Keratinocyte (primary cell): ENCODE results near the gene KIF14. TPM values are rescaled to one million over a fixed set of nuclear protein-coding genes. Genes with fewer than 3 reads are reported as not detected.

ENCODE experiments used
- DNase-seq: peaks from one replicate; pipeline ENCODE4 v3.0.0-alpha.2; 2011; ENCODE audit warnings: low read depth, missing footprints, low spot score
- FAIRE-seq: peaks from 2 replicates; lab custom pipeline; 2011; peaks lifted over from hg19 to GRCh38; lab: Jason Lieb, UNC
- H2AFZ ChIP-seq: 2 replicates; pipeline ENCODE4 v1.6.0; 2012; ENCODE audit warnings: low read length, control low read depth, inconsistent platforms; ENCODE audit not compliant: control insufficient read depth
- H3K27ac ChIP-seq: 2 replicates; pipeline ENCODE4 v1.5.1; 2011; ENCODE audit warnings: low read length; ENCODE audit not compliant: control insufficient read depth, insufficient read depth
- H3K27me3 ChIP-seq: 3 replicates; pipeline ENCODE4 v1.6.0; 2011; ENCODE audit warnings: low read length; ENCODE audit not compliant: control insufficient read depth, insufficient read depth; ENCODE audit errors: extremely low read depth
- H3K36me3 ChIP-seq, 2 experiments: 2 replicates in 1 of 2; 3 replicates in 1 of 2; pipeline ENCODE4 v1.5.1; 2011; ENCODE audit warnings: low read length in 2 of 2, mild to moderate bottlenecking in 1 of 2; ENCODE audit not compliant: control insufficient read depth in 2 of 2, insufficient read depth in 2 of 2; ENCODE audit errors: extremely low read depth in 1 of 2
- H3K4me1 ChIP-seq: 3 replicates; pipeline ENCODE4 v1.5.1; 2011; ENCODE audit warnings: low read length; ENCODE audit not compliant: control insufficient read depth, insufficient read depth; ENCODE audit errors: extremely low read depth
- H3K4me2 ChIP-seq: 3 replicates; pipeline ENCODE4 v1.6.0; 2011; ENCODE audit warnings: low read depth, low read length; ENCODE audit not compliant: control insufficient read depth, insufficient read depth; ENCODE audit errors: extremely low read depth
- H3K4me3 ChIP-seq, 3 experiments: fragments of 200-600 bp in 1 of 3; sonication (generic) in 1 of 3; 2 replicates in 2 of 3; 3 replicates in 1 of 3; pipeline ENCODE4 v1.5.1; 2011 to 2016; ENCODE audit warnings: low read length in 3 of 3, mild to moderate bottlenecking in 3 of 3, control low read depth in 2 of 3, inconsistent platforms in 1 of 3, low read depth in 1 of 3, mixed read lengths in 1 of 3, mixed run types in 1 of 3, moderate library complexity in 1 of 3; ENCODE audit not compliant: control insufficient read depth in 2 of 3, insufficient read depth in 2 of 3; ENCODE audit errors: extremely low read depth in 1 of 3
- H3K79me2 ChIP-seq: 2 replicates; pipeline ENCODE4 v1.6.0; 2012; ENCODE audit warnings: low read length; ENCODE audit not compliant: control insufficient read depth, insufficient read depth
- H3K9ac ChIP-seq: 3 replicates; pipeline ENCODE4 v1.6.0; 2011; ENCODE audit warnings: low read length; ENCODE audit not compliant: control insufficient read depth, insufficient read depth; ENCODE audit errors: extremely low read depth
- H3K9me1 ChIP-seq: 3 replicates; pipeline ENCODE4 v1.6.0; 2011; ENCODE audit warnings: low read length; ENCODE audit not compliant: control insufficient read depth, insufficient read depth; ENCODE audit errors: extremely low read depth
- H3K9me3 ChIP-seq: 2 replicates; pipeline ENCODE4 v1.5.1; 2012; ENCODE audit warnings: low read depth, low read length; ENCODE audit not compliant: control insufficient read depth
- H4K20me1 ChIP-seq: 3 replicates; pipeline ENCODE4 v1.6.0; 2011; ENCODE audit warnings: low read length; ENCODE audit not compliant: control insufficient read depth, insufficient read depth; ENCODE audit errors: extremely low read depth
- EZH2 ChIP-seq: IDR thresholded peaks from one replicate; pipeline ENCODE4 v1.6.1; 2012; ENCODE audit warnings: inconsistent platforms, mild to moderate bottlenecking, low read length, moderate library complexity
- dilution Hi-C: fragments of 300-500 bp; cut with MboI; formaldehyde crosslinking; loops from one replicate; pipeline ENCODE4 v1.7.0; 2020; ENCODE audit warnings: low sequenced_read_pairs; ENCODE audit not compliant: extremely low pct_ligation_motif_present
- polyA plus RNA-seq, 5 experiments: library from polyadenylated mRNA; depleted of rRNA in 3 of 5; stranded (reverse) in 3 of 5; stranded (forward) in 1 of 5; unstranded in 1 of 5; fragments of >200 nt; gene quantifications; 1 replicate in 1 of 5; 2 replicates in 3 of 5; 3 replicates in 1 of 5; pipeline versions ENCODE4 v1.2.1 to v1.2.3, GENCODE V29; 2011 to 2012; ENCODE audit warnings: missing spikeins in 2 of 5, low read depth in 1 of 5, low replicate concordance in 1 of 5
- TF ChIP-seq, protein P1 (sequence below), 3 experiments: IDR thresholded peaks in 1 of 3; conservative IDR thresholded peaks in 1 of 3; optimal IDR thresholded peaks in 1 of 3; 2 replicates in 2 of 3; 3 replicates in 1 of 3; pipeline versions ENCODE3 to v1.5.1; 2011; ENCODE audit warnings: low read length in 3 of 3, mild to moderate bottlenecking in 3 of 3, moderate library complexity in 2 of 3, control low read depth in 1 of 3, inconsistent platforms in 1 of 3; ENCODE audit not compliant: insufficient read depth in 2 of 3; ENCODE audit errors: extremely low read depth in 1 of 3

The KIF14 gene
- polyA plus RNA-seq, 1 donor (not counting 4 experiments of a cell fraction or from before 2014, with no cell fraction given): 6.2 TPM

DNA sequence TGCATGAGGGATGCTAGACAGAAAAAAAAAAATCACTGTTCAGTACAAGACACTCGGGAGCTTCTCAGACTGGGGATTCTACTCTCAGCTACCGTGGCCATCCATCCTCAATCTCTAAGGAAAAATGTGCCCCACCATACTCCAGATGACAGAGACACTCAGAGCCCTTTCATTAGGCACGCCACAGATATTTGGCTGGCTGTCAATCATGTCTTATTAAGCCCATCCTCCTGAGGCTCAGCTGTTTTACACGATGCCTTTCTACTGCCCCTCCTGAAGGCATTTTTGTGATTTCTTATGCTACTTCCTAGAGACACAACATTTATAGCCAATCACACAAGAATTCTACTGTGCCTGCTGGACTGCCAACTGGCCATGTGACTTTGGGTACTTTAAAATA is 92.9 kb downstream of the KIF14 start:
- dilution Hi-C loops: no loop called here
- TF ChIP-seq, protein P1, sequence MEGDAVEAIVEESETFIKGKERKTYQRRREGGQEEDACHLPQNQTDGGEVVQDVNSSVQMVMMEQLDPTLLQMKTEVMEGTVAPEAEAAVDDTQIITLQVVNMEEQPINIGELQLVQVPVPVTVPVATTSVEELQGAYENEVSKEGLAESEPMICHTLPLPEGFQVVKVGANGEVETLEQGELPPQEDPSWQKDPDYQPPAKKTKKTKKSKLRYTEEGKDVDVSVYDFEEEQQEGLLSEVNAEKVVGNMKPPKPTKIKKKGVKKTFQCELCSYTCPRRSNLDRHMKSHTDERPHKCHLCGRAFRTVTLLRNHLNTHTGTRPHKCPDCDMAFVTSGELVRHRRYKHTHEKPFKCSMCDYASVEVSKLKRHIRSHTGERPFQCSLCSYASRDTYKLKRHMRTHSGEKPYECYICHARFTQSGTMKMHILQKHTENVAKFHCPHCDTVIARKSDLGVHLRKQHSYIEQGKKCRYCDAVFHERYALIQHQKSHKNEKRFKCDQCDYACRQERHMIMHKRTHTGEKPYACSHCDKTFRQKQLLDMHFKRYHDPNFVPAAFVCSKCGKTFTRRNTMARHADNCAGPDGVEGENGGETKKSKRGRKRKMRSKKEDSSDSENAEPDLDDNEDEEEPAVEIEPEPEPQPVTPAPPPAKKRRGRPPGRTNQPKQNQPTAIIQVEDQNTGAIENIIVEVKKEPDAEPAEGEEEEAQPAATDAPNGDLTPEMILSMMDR (optimal IDR thresholded peaks at IDR 0.05 in 1 of 3, IDR thresholded peaks at IDR 0.05 in 1 of 3, conservative IDR thresholded peaks at IDR 0.05 in 1 of 3; ENCODE audit: extremely low read depth in 1 of 3, insufficient read depth in 2 of 3, low read length in 3 of 3): no peak
- no peak for TF ChIP-seq EZH2
- no peaks in the 10 kb centered on the region for H3K4me1 ChIP-seq
- DNase-seq: no peak
- H3K79me2 ChIP-seq: no peaks in the 10 kb centered on the region
- H3K4me3 ChIP-seq: no peak overlapping the region
- H3K27ac ChIP-seq: no peak overlapping the region
- no peaks in the 10 kb centered on the region for H4K20me1 ChIP-seq
- no peak overlapping the region for H2AFZ ChIP-seq
- no peaks in the 10 kb centered on the region for H3K9me1 ChIP-seq
- FAIRE-seq: no peak
- H3K9me3 ChIP-seq: no peaks in the 10 kb centered on the region
- H3K4me2 ChIP-seq: no peak overlapping the region
- H3K9ac ChIP-seq: no peak overlapping the region
- H3K36me3 ChIP-seq: no peaks in the 10 kb centered on the region
- H3K27me3 ChIP-seq: peaks cover 3% of the 10 kb centered on the region

DNA sequence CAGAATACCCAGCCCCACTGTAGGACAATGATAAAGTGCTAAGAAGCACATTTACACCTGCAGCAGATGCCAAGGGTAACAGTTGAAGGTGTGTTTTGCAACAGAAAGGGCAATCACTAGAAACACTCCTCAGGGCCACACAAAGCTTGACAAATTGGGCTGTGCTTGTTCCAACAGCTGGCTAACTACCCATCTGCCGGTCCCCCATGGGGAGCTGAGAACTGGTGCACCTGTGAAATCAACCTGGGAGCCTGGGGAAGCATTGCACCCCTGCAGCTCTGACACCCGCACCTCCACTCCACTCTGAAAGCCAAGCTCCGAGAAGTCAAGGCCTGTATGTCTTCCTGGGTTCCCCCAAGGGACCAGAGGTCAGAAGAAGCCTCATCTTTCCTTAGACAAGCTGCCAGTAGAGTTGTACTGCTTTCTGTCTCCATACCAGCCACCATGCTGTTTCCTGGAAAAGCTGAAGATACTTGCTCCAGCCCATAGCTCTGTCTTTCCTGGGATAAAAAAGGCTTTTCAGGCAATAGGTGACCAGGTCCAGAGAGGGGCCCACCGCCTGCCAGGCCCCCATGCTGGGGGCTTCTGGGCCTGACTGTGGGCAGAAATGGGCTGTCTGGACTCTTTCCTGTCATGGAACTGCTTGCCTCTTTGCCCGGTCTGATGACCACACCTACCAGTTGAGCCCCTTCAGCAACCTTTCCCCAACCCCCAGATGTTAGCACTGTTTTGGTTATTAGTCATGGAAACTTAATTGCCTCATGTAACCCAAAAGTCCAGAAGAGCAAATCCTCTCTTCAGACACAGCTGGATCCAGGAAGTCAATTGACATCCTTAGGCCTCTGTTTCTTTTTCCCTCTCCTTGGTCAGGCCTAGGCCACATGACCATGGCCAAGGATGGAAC is 93.6 kb downstream of the KIF14 start:
- Histone ChIP-seq H3K27ac (no peak overlapping the region), H3K4me3 (no peak overlapping the region), H3K9me1 (no peaks in the 10 kb centered on the region), H4K20me1 (no peaks in the 10 kb centered on the region), H3K27me3 (no peaks in the 10 kb centered on the region), H3K79me2 (no peaks in the 10 kb centered on the region), H3K4me1 (no peaks in the 10 kb centered on the region), H3K4me2 (no peak overlapping the region), H3K9me3 (no peaks in the 10 kb centered on the region), H2AFZ (no peak overlapping the region), H3K36me3 (no peaks in the 10 kb centered on the region), H3K9ac (no peak overlapping the region)
- dilution Hi-C loops: no loop called here
- TF ChIP-seq, protein P1 (optimal IDR thresholded peaks at IDR 0.05 in 1 of 3, IDR thresholded peaks at IDR 0.05 in 1 of 3, conservative IDR thresholded peaks at IDR 0.05 in 1 of 3; ENCODE audit: extremely low read depth in 1 of 3, insufficient read depth in 2 of 3, low read length in 3 of 3): no peak
- no peak for TF ChIP-seq EZH2
- FAIRE-seq: no peak
- no peak for DNase-seq
